HepG2 (cell line): ENCODE measurements around the gene RAB43. TPM values are rescaled to one million over a fixed set of nuclear protein-coding genes. Genes with fewer than 3 reads are reported as not detected.

Experiments
- CEBPB ChIP-seq: IDR thresholded peaks from 2 replicates; pipeline ENCODE4 v1.6.1; 2011; ENCODE audit warnings: low read depth, low read length, improper control_type of control experiment, borderline replicate concordance
- FOXA3 ChIP-seq: IDR thresholded peaks from 2 replicates; pipeline ENCODE4 v1.6.1; 2016; ENCODE audit warnings: missing genetic modification reagents, missing compliant biosample characterization
- KDM2A ChIP-seq: sonication (generic); formaldehyde crosslinking; IDR thresholded peaks from 2 replicates; pipeline ENCODE4 v1.4.0; 2020; ENCODE audit warnings: low read depth, missing genetic modification reagents, borderline replicate concordance
- PHF21A ChIP-seq: sonication (generic); formaldehyde crosslinking; IDR thresholded peaks from 2 replicates; pipeline ENCODE4 v1.5.0; 2020; ENCODE audit warnings: mild to moderate bottlenecking, missing genetic modification reagents
- RFXAP ChIP-seq: sonication (generic); formaldehyde crosslinking; IDR thresholded peaks from 2 replicates; pipeline ENCODE4 v1.4.0; 2020; ENCODE audit warnings: missing genetic modification reagents, borderline replicate concordance
- SETDB1 ChIP-seq: sonication (generic); formaldehyde crosslinking; IDR thresholded peaks from 2 replicates; pipeline ENCODE4 v1.5.1; 2020; ENCODE audit warnings: missing genetic modification reagents, mild to moderate bottlenecking, borderline replicate concordance
- SMARCC2 ChIP-seq: fragments of 450-650 bp; IDR thresholded peaks from 2 replicates; pipeline ENCODE4 v1.6.1; 2017; ENCODE audit warnings: antibody characterized with exemption, mild to moderate bottlenecking
- SOX13 ChIP-seq, 3 experiments: fragments of 450-650 bp in 1 of 3; sonication (generic) in 1 of 3; formaldehyde crosslinking in 1 of 3; IDR thresholded peaks in 2 of 3; conservative IDR thresholded peaks in 1 of 3; 2 replicates each; pipeline versions ENCODE4 v1.5.0 to v1.6.1; 2016 to 2020; ENCODE audit warnings: antibody characterized with exemption in 1 of 3, mild to moderate bottlenecking in 1 of 3, missing compliant biosample characterization in 1 of 3, missing genetic modification reagents in 1 of 3, moderate library complexity in 1 of 3
- U2AF2 ChIP-seq: fragments of 200-400 bp; formaldehyde crosslinking; IDR thresholded peaks from 2 replicates; pipeline ENCODE4 v1.6.1; 2017; ENCODE audit warnings: low read depth, mild to moderate bottlenecking, low read length
- ZNF253 ChIP-seq: sonication (generic); formaldehyde crosslinking; IDR thresholded peaks from 2 replicates; pipeline ENCODE4 v1.8.0; 2022; ENCODE audit warnings: mild to moderate bottlenecking, missing genetic modification reagents, borderline replicate concordance
- ZNF615 ChIP-seq: sonication (generic); formaldehyde crosslinking; IDR thresholded peaks from 2 replicates; pipeline ENCODE4 v1.5.0; 2020; ENCODE audit warnings: mild to moderate bottlenecking, missing genetic modification reagents, borderline replicate concordance
- ZNF841 ChIP-seq: sonication (generic); formaldehyde crosslinking; IDR thresholded peaks from 2 replicates; pipeline ENCODE4 v1.8.1; 2023; ENCODE audit warnings: missing genetic modification reagents, borderline replicate concordance
- ZSCAN20 ChIP-seq: sonication (generic); formaldehyde crosslinking; IDR thresholded peaks from 2 replicates; pipeline ENCODE4 v1.4.0; 2020; ENCODE audit warnings: missing genetic modification reagents, mild to moderate bottlenecking, borderline replicate concordance
- polyA plus RNA-seq, 8 experiments: library from polyadenylated mRNA; depleted of rRNA in 3 of 8; stranded (reverse) in 7 of 8; unstranded in 1 of 8; fragments of >200 nt; fragmentation: Illumina TruSeq in 4 of 8; extraction: Trizol in 4 of 8; gene quantifications; 2 replicates each; pipeline versions ENCODE4 v1.2.1 to v1.2.3, GENCODE V29; 2011 to 2016; ENCODE audit warnings: low read depth in 4 of 8, missing spikeins in 1 of 8, mixed read lengths in 1 of 8; ENCODE audit not compliant: insufficient read depth in 1 of 8
- total RNA-seq, 5 experiments: library from RNA; depleted of rRNA; stranded (reverse); fragments of >200 nt; fragmentation: Illumina TruSeq; extraction: Trizol; gene quantifications; 2 replicates each; pipeline ENCODE4 v1.2.3, GENCODE V29; 2016; ENCODE audit warnings: low read depth in 1 of 5
- TF ChIP-seq, protein P1 (sequence below): IDR thresholded peaks from 2 replicates; pipeline ENCODE4 v1.6.1; 2012; ENCODE audit warnings: low read length, improper control_type of control experiment
- TF ChIP-seq, protein P2 (sequence below): sonication (generic); formaldehyde crosslinking; IDR thresholded peaks from 2 replicates; pipeline ENCODE4 v1.4.0; 2020; ENCODE audit warnings: missing genetic modification reagents
- TF ChIP-seq, protein P3 (sequence below): sonication (generic); formaldehyde crosslinking; IDR thresholded peaks from 2 replicates; pipeline ENCODE4 v1.4.0; 2020; ENCODE audit warnings: missing genetic modification reagents
- TF ChIP-seq, protein P4 (sequence below): sonication (generic); formaldehyde crosslinking; conservative IDR thresholded peaks from 2 replicates; pipeline ENCODE4 v1.8.0; 2022; ENCODE audit warnings: low read depth, missing genetic modification reagents
- TF ChIP-seq, protein P5 (sequence below): sonication (generic); formaldehyde crosslinking; IDR thresholded peaks from 2 replicates; pipeline ENCODE4 v1.8.0; 2022; ENCODE audit warnings: missing genetic modification reagents, mild to moderate bottlenecking, inconsistent platforms, borderline replicate concordance

The RAB43 gene
- total and polyA plus RNA-seq, 2 of the 13 experiments (the other 11 are each of a cell fraction or from before 2014, with no cell fraction given) = 11.8 to 18.4 TPM

DNA sequence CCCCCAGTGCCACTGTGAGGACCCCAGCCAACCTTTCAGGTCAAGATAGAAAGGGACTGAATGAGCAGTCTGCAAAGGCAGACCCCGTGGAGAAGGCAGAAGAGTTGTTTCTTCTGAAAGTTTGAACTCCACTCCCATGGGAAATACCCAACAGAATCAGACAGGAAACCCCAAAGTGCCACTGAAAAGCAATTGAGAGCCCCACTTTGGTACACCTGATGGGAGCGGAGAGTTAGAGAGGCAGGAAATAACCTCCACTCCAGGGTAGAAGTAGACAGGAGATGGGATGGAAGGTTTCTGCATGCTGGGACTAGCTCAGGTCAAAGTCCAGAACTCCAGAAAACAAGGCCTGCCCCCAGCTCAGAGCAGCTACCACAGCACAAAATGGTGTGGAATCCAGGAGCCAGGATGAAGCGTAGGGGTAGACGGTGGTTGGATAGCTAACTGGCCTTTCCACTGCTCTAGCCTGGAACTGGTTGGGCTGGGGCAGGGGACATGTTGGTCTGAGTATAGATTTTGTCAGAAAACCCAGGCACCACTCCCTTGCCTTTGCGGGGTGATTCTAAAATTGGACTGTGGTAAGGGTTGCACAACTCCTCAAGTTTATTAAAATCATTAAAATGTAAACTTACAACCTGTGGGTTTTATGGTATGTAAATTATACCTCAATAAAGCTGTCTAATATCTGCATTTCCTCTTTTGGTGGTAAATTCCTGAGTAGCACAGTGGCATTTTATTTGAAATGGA is 1.9 kb upstream of the RAB43 start (continued):
- TF ChIP-seq, protein P1, sequence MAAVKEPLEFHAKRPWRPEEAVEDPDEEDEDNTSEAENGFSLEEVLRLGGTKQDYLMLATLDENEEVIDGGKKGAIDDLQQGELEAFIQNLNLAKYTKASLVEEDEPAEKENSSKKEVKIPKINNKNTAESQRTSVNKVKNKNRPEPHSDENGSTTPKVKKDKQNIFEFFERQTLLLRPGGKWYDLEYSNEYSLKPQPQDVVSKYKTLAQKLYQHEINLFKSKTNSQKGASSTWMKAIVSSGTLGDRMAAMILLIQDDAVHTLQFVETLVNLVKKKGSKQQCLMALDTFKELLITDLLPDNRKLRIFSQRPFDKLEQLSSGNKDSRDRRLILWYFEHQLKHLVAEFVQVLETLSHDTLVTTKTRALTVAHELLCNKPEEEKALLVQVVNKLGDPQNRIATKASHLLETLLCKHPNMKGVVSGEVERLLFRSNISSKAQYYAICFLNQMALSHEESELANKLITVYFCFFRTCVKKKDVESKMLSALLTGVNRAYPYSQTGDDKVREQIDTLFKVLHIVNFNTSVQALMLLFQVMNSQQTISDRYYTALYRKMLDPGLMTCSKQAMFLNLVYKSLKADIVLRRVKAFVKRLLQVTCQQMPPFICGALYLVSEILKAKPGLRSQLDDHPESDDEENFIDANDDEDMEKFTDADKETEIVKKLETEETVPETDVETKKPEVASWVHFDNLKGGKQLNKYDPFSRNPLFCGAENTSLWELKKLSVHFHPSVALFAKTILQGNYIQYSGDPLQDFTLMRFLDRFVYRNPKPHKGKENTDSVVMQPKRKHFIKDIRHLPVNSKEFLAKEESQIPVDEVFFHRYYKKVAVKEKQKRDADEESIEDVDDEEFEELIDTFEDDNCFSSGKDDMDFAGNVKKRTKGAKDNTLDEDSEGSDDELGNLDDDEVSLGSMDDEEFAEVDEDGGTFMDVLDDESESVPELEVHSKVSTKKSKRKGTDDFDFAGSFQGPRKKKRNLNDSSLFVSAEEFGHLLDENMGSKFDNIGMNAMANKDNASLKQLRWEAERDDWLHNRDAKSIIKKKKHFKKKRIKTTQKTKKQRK = no peak
- no peak for TF ChIP-seq CEBPB
- TF ChIP-seq, protein P2, sequence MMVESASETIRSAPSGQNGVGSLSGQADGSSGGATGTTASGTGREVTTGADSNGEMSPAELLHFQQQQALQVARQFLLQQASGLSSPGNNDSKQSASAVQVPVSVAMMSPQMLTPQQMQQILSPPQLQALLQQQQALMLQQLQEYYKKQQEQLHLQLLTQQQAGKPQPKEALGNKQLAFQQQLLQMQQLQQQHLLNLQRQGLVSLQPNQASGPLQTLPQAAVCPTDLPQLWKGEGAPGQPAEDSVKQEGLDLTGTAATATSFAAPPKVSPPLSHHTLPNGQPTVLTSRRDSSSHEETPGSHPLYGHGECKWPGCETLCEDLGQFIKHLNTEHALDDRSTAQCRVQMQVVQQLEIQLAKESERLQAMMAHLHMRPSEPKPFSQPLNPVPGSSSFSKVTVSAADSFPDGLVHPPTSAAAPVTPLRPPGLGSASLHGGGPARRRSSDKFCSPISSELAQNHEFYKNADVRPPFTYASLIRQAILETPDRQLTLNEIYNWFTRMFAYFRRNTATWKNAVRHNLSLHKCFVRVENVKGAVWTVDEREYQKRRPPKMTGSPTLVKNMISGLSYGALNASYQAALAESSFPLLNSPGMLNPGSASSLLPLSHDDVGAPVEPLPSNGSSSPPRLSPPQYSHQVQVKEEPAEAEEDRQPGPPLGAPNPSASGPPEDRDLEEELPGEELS (CRISPR knock-in tag) = peak; percentile 46
- TF ChIP-seq ZSCAN20 (CRISPR knock-in tag) = no peak
- no peak for TF ChIP-seq RFXAP (CRISPR knock-in tag)
- TF ChIP-seq, protein P3, sequence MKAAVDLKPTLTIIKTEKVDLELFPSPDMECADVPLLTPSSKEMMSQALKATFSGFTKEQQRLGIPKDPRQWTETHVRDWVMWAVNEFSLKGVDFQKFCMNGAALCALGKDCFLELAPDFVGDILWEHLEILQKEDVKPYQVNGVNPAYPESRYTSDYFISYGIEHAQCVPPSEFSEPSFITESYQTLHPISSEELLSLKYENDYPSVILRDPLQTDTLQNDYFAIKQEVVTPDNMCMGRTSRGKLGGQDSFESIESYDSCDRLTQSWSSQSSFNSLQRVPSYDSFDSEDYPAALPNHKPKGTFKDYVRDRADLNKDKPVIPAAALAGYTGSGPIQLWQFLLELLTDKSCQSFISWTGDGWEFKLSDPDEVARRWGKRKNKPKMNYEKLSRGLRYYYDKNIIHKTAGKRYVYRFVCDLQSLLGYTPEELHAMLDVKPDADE (CRISPR knock-in tag) = no peak
- no peak for TF ChIP-seq ZNF615 (CRISPR knock-in tag)
- no peak for TF ChIP-seq SMARCC2
- 0 out of 2 replicates have a peak, but pooled peaks have one; percentile 28 for TF ChIP-seq KDM2A (CRISPR knock-in tag)
- TF ChIP-seq, protein P4, sequence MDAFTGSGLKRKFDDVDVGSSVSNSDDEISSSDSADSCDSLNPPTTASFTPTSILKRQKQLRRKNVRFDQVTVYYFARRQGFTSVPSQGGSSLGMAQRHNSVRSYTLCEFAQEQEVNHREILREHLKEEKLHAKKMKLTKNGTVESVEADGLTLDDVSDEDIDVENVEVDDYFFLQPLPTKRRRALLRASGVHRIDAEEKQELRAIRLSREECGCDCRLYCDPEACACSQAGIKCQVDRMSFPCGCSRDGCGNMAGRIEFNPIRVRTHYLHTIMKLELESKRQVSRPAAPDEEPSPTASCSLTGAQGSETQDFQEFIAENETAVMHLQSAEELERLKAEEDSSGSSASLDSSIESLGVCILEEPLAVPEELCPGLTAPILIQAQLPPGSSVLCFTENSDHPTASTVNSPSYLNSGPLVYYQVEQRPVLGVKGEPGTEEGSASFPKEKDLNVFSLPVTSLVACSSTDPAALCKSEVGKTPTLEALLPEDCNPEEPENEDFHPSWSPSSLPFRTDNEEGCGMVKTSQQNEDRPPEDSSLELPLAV (CRISPR knock-in tag) = no peak
- no peak for TF ChIP-seq ZNF253
- no peak for TF ChIP-seq SETDB1
- TF ChIP-seq, protein P5, sequence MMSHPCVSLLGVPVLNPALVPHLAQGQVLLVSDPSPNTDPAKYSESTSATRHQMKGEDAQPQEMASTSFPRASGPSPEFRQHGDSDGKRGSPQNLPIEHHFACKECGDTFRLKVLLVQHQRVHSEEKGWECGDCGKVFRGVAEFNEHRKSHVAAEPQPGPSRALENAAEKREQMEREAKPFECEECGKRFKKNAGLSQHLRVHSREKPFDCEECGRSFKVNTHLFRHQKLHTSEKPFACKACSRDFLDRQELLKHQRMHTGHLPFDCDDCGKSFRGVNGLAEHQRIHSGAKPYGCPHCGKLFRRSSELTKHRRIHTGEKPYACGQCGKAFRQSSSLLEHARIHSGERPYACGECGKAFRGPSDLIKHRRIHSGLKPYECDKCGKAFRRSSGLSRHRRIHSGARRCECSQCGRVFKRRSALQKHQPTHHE (CRISPR knock-in tag) = no peak
- TF ChIP-seq PHF21A (CRISPR knock-in tag) = peak; percentile 30; the same call in 1 of the 2 replicates
- TF ChIP-seq ZNF841 (CRISPR knock-in tag) = no peak
- 0 out of 2 replicates have a peak, but pooled peaks have one; percentile 18 for TF ChIP-seq FOXA3
- no peak for TF ChIP-seq U2AF2
- TF ChIP-seq SOX13 (IDR thresholded peaks at IDR 0.05) = no peak
- TF ChIP-seq SOX13 (CRISPR knock-in tag; conservative IDR thresholded peaks at IDR 0.05 in 1 of 2, IDR thresholded peaks at IDR 0.05 in 1 of 2) = no peak
